ENCODE measurements around the gene RASGRF1. TPM values are rescaled to one million over a fixed set of nuclear protein-coding genes. Genes with fewer than 3 reads are reported as not detected.

RASGRF1 gene
- total RNA-seq, 1 donor from 2014 or later: under 0.01 TPM

DNA sequence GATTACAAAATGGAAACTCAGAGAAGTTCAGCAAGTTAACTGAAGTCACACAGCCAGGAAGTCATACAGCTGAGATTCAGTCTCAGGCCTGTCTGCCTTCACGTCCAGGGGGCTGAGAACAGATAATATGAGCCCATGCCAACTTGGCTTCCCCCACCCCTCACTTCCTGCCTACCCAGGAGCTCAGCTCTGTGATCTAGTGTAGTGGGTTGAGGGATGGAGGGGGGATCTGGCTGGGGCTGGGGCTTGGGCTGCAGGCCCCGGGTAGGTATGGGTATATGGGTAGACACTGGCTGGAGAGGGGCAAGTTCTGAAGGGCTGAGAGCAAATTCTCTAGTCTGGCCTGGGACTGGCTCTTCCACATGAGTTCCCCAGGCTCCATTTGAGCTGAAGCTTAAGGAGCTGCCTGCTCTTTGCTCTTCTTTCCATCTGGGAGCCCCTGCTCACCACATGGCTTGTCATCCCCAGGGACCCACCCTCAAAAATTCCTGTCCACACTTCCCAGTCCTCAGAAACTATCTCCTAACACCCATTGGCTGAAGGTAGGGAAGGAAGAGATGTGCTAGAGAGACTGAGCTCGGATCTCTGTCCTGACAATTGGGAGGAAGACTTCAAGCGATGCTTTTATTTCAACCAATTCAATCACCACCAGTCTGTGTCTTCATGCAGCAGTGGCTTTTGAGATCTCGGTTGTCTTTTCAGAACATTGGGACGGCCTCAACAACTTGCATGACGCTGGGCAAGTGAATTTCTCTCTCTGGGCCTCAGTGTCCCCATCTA is 2.0 kb downstream of the RASGRF1 start:
- DNase-seq (ENCODE audit: low read depth) (no peak), FAIRE-seq (no peak)
- Histone ChIP-seq H3K36me3 (ENCODE audit: control insufficient read depth, insufficient read depth, low read length) (no peaks in the 10 kb centered on the region), H3K4me3 (ENCODE audit: low read depth, low read length) (no peak overlapping the region), H3K27me3 (ENCODE audit: control insufficient read depth, insufficient read depth, low read length) (peaks cover 41% of the 10 kb centered on the region)
- TF ChIP-seq, protein P1, sequence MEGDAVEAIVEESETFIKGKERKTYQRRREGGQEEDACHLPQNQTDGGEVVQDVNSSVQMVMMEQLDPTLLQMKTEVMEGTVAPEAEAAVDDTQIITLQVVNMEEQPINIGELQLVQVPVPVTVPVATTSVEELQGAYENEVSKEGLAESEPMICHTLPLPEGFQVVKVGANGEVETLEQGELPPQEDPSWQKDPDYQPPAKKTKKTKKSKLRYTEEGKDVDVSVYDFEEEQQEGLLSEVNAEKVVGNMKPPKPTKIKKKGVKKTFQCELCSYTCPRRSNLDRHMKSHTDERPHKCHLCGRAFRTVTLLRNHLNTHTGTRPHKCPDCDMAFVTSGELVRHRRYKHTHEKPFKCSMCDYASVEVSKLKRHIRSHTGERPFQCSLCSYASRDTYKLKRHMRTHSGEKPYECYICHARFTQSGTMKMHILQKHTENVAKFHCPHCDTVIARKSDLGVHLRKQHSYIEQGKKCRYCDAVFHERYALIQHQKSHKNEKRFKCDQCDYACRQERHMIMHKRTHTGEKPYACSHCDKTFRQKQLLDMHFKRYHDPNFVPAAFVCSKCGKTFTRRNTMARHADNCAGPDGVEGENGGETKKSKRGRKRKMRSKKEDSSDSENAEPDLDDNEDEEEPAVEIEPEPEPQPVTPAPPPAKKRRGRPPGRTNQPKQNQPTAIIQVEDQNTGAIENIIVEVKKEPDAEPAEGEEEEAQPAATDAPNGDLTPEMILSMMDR (IDR thresholded peaks at IDR 0.05; ENCODE audit: insufficient read depth, low read length, severe bottlenecking): no peak

DNA sequence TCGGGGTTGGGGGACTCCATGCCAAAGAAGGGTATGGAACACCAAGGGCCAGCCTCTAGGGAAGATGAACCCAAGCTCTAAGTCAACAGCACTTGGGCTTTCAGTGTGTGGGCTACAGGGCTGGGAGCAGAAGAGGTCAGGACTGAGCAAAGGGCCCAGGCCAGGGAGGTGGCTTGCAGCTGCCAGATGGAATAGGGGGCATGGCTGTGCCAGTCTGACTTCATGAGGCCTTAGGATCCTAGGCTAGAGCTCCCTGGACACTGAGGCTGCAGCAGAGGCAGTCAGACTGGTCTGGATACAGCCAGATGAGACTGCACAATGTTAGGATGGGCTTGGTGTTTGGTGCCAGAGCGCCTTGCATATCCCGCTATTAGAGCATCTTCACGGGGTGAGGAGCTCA is 3.8 kb downstream of the RASGRF1 start:
- peaks cover 36% of the 10 kb centered on the region for H3K27me3 ChIP-seq (ENCODE audit: control insufficient read depth, insufficient read depth, low read length)
- DNase-seq (ENCODE audit: low read depth): no peak
- H3K36me3 ChIP-seq (ENCODE audit: control insufficient read depth, insufficient read depth, low read length): no peaks in the 10 kb centered on the region
- no peak overlapping the region for H3K4me3 ChIP-seq (ENCODE audit: low read depth, low read length)
- FAIRE-seq: no peak
- TF ChIP-seq, protein P1 (IDR thresholded peaks at IDR 0.05; ENCODE audit: insufficient read depth, low read length, severe bottlenecking): no peak

DNA sequence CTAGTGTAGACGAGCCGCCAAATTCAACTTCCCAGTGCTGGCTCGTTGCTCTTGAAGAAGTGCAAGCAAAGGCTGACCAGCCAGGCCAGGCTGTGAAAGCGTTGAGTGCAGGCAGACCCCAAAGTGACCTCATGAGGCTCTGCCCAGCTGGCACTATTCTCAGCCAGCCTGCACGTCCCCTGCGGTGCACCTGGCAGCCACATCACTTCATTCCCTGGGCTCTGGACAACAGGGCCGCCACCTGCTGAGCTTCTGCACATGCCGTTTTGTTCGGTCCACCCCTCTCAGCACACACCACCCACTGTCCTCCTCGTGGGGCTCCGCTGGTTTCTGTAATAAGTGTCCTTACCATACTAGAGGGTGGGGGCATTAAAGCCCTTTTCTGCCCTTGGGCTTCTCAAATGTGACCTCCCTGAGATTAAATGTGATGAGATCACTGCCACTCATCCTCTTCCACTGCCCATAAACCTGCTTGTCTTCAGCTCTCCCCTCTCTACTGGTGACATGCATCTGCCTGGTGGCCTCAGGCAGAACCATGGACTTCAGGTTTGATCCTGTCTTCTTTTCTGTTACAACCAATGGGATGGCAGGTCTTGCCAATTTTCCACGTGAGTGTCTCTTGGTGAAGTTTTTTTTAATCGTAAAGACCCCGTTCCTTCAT is 6.1 kb downstream of the RASGRF1 start:
- peak; percentile 55 for FAIRE-seq
- Histone ChIP-seq H3K27me3 (ENCODE audit: control insufficient read depth, insufficient read depth, low read length) (peaks cover 21% of the 10 kb centered on the region), H3K36me3 (ENCODE audit: control insufficient read depth, insufficient read depth, low read length) (no peaks in the 10 kb centered on the region), H3K4me3 (ENCODE audit: low read depth, low read length) (no peak overlapping the region)
- TF ChIP-seq, protein P1 (IDR thresholded peaks at IDR 0.05; ENCODE audit: insufficient read depth, low read length, severe bottlenecking): no peak
- DNase-seq (ENCODE audit: low read depth): no peak

DNA sequence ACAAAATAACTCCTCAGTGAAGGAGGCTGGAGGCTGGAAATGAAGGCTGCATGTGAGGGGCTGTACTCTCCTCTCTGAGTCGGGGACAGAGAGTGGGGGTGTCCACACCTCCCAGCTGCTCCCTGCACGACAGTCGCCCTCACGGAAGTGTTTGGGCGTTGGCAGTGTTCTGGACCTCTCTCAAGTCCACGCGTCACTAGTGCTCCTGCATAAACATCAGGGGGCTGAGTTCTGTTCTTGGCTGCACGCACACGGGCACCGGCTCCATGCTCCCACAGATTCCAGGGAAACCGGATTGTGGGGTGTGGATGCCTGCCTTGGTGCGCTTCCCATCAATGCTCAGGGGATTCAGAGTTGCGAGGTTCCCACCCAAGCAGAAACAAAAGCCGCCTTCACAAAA is 7.4 kb downstream of the RASGRF1 start:
- DNase-seq (ENCODE audit: low read depth) (no peak), FAIRE-seq (no peak)
- Histone ChIP-seq H3K27me3 (ENCODE audit: control insufficient read depth, insufficient read depth, low read length) (peaks cover 12% of the 10 kb centered on the region), H3K4me3 (ENCODE audit: low read depth, low read length) (no peak overlapping the region), H3K36me3 (ENCODE audit: control insufficient read depth, insufficient read depth, low read length) (no peaks in the 10 kb centered on the region)
- TF ChIP-seq, protein P1 (IDR thresholded peaks at IDR 0.05; ENCODE audit: insufficient read depth, low read length, severe bottlenecking): no peak

DNA sequence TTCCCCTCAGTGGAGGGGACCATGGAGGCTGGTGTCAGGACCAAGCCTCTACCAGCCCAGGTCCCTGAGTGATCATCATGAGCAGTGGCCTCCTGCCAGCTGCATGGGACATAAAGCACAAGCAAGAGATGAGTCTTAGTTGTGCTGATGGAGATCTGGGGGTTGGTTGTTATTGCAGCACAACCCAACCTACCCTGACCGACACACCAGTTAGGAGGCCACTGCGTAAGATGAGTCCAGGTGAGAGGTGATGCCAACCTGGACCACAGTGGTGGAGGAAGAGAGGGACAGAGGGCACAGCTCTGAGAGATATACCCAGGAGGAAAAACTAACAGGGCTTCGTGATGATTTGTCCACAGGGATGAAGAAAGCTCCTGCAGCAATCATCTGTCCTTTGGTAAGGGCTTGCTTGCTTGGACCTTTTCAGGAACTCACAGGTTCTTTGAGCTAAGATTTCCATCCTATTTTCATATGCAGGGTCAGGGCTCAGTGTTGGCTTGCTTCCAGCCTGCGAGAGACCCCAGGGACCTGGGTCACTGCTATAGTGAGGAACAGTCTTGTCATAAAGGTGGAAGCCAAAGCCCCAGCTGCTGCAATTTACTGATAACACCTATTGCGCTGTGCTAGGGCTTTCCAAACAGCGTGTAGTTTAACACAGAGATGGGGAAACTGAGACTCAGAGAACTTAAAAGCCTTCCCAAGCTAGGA is 8.1 kb downstream of the RASGRF1 start:
- H3K27me3 ChIP-seq (ENCODE audit: control insufficient read depth, insufficient read depth, low read length): peaks cover 7% of the 10 kb centered on the region
- no peaks in the 10 kb centered on the region for H3K36me3 ChIP-seq (ENCODE audit: control insufficient read depth, insufficient read depth, low read length)
- TF ChIP-seq, protein P1 (IDR thresholded peaks at IDR 0.05; ENCODE audit: insufficient read depth, low read length, severe bottlenecking): no peak
- no peak for DNase-seq (ENCODE audit: low read depth)
- no peak overlapping the region for H3K4me3 ChIP-seq (ENCODE audit: low read depth, low read length)
- peak; percentile 23 for FAIRE-seq

Measured in bronchial epithelial cell (primary cell).